ENCODE measurements around the gene BTBD1. TPM values are rescaled to one million over a fixed set of nuclear protein-coding genes. Genes with fewer than 3 reads are reported as not detected.
"Not testable (repeated sequence)": the region's sequence is repeated elsewhere in the genome, so short reads cannot be mapped to it uniquely, and the experiment has no call there.

The BTBD1 gene
- total RNA-seq, 2 donors from 2014 or later = 37.6 to 45.3 TPM

DNA sequence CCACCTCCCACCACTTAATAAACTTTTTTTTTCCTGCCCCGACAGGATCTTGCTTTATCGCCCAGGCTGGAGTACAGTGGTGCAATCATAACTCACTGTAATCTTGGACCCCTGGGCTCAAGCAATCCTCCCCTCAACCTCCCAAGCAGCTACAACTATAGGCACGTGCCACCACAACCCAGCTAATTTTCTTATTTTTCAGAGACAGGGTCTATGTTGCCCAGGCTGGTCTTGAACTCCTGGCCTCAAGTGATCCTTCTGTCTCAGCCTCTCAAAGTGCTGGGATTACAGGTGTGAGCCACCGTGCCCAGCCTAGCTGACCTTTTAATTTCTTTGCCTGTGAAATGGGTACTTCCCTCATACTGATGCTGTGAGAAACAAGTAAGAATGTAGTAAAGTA, 51.7 kb downstream of the BTBD1 start:
- Mint-ChIP-seq H3K4me1 (peaks cover 31% of the 10 kb centered on the region), H3K27ac (peak overlapping the region; percentile 79)

DNA sequence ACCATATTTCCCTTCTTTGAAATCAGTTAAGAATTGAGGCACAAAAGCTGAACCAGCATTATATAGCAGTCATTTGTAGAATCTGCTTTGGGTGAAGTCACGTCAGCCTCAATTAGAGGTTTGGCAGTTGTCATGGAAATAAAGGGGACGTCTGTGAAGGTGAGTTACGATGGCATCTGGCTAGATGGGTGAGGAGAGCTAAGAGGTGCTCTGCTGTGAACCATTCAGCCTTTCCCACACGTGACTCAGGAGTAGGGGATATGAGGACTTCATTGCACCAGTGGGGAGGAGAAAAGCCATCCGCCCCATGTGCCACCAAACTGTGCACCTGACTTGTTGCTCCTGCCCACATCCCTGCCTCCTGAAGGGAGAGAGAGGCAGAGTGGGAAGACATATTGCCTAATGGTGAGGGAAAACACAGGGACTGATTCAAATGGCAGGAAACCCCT, 52.8 kb downstream of the BTBD1 start:
- H3K4me1 Mint-ChIP-seq = peaks cover 36% of the 10 kb centered on the region

More for the DNA sequence above, 51.7 kb downstream of the BTBD1 start:
- no peak for ATAC-seq
- Mint-ChIP-seq H3K4me3 (no peak overlapping the region), H3K27me3 (no peaks in the 10 kb centered on the region), H3K36me3 (ENCODE audit: low read depth) (peaks cover 5% of the 10 kb centered on the region)
- H3K9me3 ChIP-seq (ENCODE audit: control insufficient read depth, low read length, poor library complexity, severe bottlenecking) = no peaks in the 10 kb centered on the region
- no peak for DNase-seq

DNA sequence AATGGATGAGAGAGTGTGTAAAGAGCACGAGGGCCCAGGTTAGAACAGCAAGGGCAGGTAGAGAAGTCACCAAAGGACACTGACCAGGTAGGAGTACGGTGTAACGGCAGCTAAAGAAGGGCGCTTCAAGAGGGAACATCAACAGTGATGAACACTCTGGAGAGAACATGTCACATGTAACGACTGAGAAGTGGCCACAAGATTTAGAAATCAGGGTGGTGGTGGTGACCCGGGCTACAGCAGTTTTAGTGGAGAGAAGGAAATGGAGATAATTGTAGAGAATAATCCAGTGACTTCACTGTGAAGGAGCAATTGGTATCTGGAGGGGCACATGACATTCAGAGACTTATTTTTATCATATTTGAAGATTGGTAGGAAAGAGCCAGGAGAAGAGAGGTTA, 54.4 kb downstream of the BTBD1 start:
- no peak for ATAC-seq
- H3K4me1 Mint-ChIP-seq = peaks cover 36% of the 10 kb centered on the region
- no peaks in the 10 kb centered on the region for H3K27me3 Mint-ChIP-seq
- no peak overlapping the region for H3K27ac Mint-ChIP-seq
- H3K36me3 Mint-ChIP-seq (ENCODE audit: low read depth) = peaks cover 5% of the 10 kb centered on the region
- no peaks in the 10 kb centered on the region for H3K9me3 ChIP-seq (ENCODE audit: control insufficient read depth, low read length, poor library complexity, severe bottlenecking)
- no peak for DNase-seq
- peak overlapping the region; percentile 99 for H3K4me3 Mint-ChIP-seq

More for the DNA sequence above, 52.8 kb downstream of the BTBD1 start:
- no peaks in the 10 kb centered on the region for H3K9me3 ChIP-seq (ENCODE audit: control insufficient read depth, low read length, poor library complexity, severe bottlenecking)
- DNase-seq (no peak), ATAC-seq (no peak)
- no peaks in the 10 kb centered on the region for H3K27me3 Mint-ChIP-seq
- H3K4me3 Mint-ChIP-seq = no peak overlapping the region
- H3K36me3 Mint-ChIP-seq (ENCODE audit: low read depth) = peaks cover 5% of the 10 kb centered on the region
- H3K27ac Mint-ChIP-seq = peak overlapping the region; percentile 79

DNA sequence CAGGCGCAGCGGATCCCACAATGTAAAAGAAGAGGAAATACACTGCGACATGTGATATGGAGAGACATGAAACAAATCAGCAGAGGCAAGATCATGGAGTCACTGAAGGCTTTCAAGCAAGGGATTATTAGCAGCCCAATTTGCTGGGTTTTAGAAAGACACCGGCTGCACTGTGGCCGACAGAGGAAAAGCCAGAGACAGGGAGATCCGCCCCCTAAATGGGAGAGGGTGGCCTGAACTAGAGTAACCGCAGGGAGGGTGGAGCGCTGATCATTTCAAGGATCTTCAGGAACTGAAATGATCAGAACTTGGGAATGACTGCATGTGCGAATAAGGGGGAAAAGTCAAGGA, 55.0 kb downstream of the BTBD1 start:
- Mint-ChIP-seq H3K36me3 (ENCODE audit: low read depth) (peaks cover 7% of the 10 kb centered on the region), H3K27me3 (no peaks in the 10 kb centered on the region), H3K4me1 (peaks cover 38% of the 10 kb centered on the region), H3K27ac (peak overlapping the region; percentile 87), H3K4me3 (peak overlapping the region; percentile 99)
- no peaks in the 10 kb centered on the region for H3K9me3 ChIP-seq (ENCODE audit: control insufficient read depth, low read length, poor library complexity, severe bottlenecking)
- no peak for DNase-seq
- ATAC-seq = no peak

DNA sequence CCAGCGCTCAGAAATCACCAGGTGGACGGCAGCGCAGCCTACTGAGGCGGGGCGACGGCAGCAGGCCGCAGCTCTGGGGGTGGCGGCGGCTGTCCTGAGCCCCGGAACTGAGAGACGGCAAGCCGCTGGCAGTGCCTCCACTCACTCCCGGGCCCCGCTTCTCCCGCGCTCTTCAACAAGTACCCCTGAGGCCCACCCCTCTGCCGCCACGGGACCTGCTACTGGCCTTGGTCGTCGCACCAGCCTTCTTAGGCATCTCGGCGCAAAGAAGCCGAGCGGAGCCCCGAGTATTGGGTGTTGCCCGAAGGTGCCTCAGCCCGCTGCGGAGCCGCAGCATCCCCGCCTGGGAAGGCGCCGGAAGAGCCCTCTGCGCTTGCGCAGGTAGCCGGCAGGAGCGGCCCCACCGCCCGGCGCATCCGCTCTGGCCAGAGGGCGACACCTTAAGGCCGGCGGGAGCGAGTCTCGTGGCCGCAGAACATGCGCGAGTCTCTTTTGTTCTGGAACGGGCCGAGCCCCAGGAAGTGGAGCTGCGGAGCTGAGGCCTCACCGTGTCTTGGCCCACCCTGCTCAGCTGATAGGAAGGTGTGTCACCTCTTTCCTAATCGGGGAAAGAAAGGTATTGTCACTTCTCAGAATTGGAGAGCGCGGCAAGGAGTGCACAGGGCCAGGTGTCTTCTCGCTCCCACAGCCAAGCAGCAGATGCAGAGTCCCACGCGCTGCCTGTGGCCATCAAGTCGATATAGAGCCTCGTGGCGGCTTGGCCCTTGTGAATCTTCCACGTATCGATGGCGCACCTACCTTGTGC, 55.6 kb downstream of the BTBD1 start, which contains the start of gene C15orf40:
Gene C15orf40, minus strand, starts transcription at position 369 of the 805 bp plus-strand sequence. Its CDS starts 32 bp downstream, at position 337.
- Mint-ChIP-seq H3K4me1 (peaks cover 39% of the 10 kb centered on the region), H3K4me3 (peak within 1 kb of the TSS; percentile 99)
- ATAC-seq = peak; percentile 86

DNA sequence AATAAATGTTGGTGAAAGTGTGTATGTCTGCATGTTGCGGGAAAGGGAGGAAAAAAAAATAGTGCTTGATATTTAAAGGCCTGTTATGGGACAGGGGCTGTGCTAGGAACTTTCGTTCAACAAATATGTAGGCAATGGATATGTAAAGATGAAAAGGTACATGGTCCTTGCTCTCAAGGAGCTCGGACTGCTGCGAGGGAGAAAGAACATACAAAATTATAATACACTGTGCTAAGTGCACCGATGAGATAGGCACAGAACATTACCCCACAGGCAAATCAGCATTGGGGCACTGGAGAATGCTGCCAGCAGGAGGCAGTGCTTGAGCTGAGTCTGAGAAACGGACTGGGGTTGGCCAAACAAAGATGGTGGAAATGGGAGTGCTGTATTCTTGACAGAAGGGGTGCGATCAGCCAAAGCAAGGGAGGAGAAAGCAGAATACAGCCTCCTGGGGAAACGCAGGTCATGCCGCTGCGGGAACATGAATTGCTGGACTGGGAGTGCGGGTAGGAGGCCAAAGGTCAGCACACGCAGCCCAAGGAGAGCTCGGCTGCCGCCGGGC, 56.3 kb downstream of the BTBD1 start:
- Mint-ChIP-seq H3K27ac (peak overlapping the region; percentile 87), H3K36me3 (ENCODE audit: low read depth) (peaks cover 8% of the 10 kb centered on the region), H3K27me3 (no peaks in the 10 kb centered on the region), H3K4me3 (peak overlapping the region; percentile 99), H3K4me1 (peaks cover 39% of the 10 kb centered on the region)
- DNase-seq = peak; percentile 20 to 67 (median 40)
- ATAC-seq = peak; percentile 76
- no peaks in the 10 kb centered on the region for H3K9me3 ChIP-seq (ENCODE audit: control insufficient read depth, low read length, poor library complexity, severe bottlenecking)

More for the DNA sequence above, 55.6 kb downstream of the BTBD1 start, which contains the start of gene C15orf40:
- DNase-seq = peak; percentile 71 to 81 (median 77)
- peaks cover 8% of the 10 kb centered on the region for H3K36me3 Mint-ChIP-seq (ENCODE audit: low read depth)
- H3K27ac Mint-ChIP-seq = peak within 1 kb of the TSS; percentile 87
- H3K27me3 Mint-ChIP-seq = no peaks in the 10 kb centered on the region
- no peaks in the 10 kb centered on the region for H3K9me3 ChIP-seq (ENCODE audit: control insufficient read depth, low read length, poor library complexity, severe bottlenecking)

DNA sequence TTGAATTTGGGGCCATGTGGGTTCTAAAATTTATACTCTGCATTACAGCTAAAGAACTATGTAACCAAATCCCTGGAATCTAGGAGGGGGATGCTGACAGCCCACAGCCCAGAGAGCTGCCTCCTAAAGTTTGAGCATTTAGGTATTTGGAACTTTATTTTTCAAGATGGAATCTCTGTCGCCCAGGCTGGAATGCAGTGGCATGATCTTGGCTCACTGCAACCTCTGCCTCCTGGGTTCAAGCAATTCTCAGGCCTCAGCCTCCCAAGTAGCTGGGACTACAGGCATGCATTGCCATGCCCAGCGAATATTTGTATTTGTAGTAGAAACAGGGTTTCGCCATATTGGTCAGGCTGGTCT, 66.4 kb downstream of the BTBD1 start:
- ATAC-seq = peak; percentile 27
- not testable (repeated sequence) for H3K4me1 Mint-ChIP-seq; H3K9me3 ChIP-seq (ENCODE audit: control insufficient read depth, low read length, poor library complexity, severe bottlenecking); DNase-seq; H3K27me3 Mint-ChIP-seq; H3K4me3 Mint-ChIP-seq; H3K36me3 Mint-ChIP-seq (ENCODE audit: low read depth)
- peak overlapping the region; percentile 84 for H3K27ac Mint-ChIP-seq

DNA sequence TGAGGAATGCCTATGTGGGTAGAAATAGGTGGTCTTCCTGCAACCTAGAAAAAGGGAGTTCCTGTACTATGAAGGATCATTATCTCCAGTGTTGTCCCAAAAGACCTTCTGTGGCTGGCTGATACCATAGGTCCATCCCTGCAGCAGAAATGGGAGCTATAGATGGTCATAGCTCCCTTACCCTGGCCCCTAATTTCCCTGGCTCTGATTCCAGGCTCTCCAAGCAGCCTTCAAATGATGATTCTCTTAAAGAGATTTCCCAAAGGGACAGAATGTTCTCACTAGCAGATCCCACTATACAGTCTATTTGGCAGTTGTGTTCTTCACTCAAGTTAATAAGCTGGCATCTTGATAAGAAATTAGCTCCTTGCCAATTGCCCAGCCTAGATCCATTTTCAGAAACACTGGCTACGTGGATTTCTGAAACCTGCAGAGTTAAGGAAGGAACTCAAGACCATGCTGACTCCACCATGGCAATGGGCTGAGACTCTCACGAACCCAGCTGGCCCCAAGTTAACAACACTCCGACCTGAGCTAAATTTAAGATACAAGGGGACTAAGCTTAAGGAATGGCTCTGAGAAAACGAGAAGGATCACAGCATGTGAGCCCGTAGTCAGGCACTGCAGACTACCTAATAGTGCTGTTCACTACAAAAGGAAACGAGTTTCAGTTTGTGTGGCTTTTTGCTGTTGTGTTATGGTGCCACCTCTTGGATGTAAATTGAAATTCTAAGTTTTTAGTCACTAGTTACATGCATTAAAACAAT, 67.0 kb downstream of the BTBD1 start:
- peak; percentile 93 for ATAC-seq
- DNase-seq = peak in 1 of 3 donors; percentile 5
- peak overlapping the region; percentile 73 for H3K4me3 Mint-ChIP-seq
- H3K27ac Mint-ChIP-seq = peak overlapping the region; percentile 84
- no peaks in the 10 kb centered on the region for H3K9me3 ChIP-seq (ENCODE audit: control insufficient read depth, low read length, poor library complexity, severe bottlenecking)
- no peaks in the 10 kb centered on the region for H3K36me3 Mint-ChIP-seq (ENCODE audit: low read depth)
- H3K4me1 Mint-ChIP-seq = peaks cover 7% of the 10 kb centered on the region
- H3K27me3 Mint-ChIP-seq = no peaks in the 10 kb centered on the region

DNA sequence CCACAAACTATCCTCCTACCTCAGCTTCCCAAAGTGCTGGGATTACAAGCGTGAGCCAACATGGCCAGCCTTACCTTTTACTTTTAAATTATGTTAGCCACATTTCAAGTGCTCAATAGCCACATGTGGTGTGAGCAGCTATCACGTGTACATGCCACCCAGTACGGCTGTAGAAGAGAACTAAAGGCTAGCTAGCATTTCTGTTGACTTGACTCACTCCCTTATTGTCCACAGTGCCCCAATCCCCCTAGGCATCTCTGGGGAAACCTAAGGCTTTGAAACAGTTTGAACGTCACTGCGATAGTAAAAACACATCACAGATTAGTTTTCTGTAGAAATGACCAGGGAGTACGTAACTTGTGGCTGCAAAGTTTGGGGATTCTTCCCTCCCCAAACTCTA, 67.6 kb downstream of the BTBD1 start:
- Mint-ChIP-seq H3K4me3 (no peak overlapping the region), H3K4me1 (peaks cover 9% of the 10 kb centered on the region), H3K27ac (peak overlapping the region; percentile 84), H3K27me3 (no peaks in the 10 kb centered on the region), H3K36me3 (ENCODE audit: low read depth) (no peaks in the 10 kb centered on the region)
- H3K9me3 ChIP-seq (ENCODE audit: control insufficient read depth, low read length, poor library complexity, severe bottlenecking) = no peaks in the 10 kb centered on the region
- ATAC-seq (no peak), DNase-seq (no peak)

DNA sequence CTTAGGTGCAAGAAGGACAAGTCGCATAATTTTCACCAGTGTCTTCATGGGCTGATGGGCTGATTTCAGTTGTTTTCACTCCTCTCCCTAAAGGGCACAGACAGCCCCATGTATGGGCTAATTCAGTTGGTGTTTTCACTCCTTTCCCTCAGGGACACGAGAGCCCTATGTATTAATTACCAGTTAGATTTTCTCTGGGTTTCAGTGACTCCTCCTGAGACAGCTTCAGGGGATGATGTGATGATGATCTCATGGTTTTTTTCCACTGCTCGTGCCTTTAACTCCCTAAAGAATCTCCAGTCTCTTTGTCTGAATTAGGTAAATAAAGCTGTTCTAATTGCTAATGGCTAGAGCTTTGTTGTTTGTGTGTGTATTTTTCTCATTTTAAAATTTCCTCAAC, 71.1 kb downstream of the BTBD1 start:
- Mint-ChIP-seq H3K4me1 (peaks cover 11% of the 10 kb centered on the region), H3K27me3 (no peaks in the 10 kb centered on the region), H3K4me3 (no peak overlapping the region), H3K36me3 (ENCODE audit: low read depth) (peaks cover 2% of the 10 kb centered on the region), H3K27ac (no peak overlapping the region)
- ATAC-seq = no peak
- H3K9me3 ChIP-seq (ENCODE audit: control insufficient read depth, low read length, poor library complexity, severe bottlenecking) = no peaks in the 10 kb centered on the region
- no peak for DNase-seq

DNA sequence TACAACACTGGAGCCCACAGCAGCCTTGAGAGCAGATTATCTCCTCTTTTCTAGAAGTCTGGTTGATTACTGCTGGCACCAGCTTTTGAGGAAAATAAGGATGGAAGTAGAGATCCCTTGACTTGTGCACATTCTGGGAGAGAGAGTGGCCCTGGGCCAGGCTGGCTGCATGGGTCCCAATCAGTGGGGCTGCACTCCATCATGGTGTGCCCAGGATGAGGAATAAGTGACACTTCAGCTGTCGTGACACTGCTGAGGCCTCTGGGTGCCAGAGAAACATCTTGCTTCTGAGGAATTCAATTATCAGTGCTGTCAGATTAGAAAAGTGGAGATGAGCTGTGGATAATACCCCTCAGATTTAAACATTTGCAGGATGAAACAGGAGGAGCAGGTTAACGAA, 72.0 kb downstream of the BTBD1 start:
- H3K27me3 Mint-ChIP-seq = no peaks in the 10 kb centered on the region
- no peak for ATAC-seq
- H3K4me1 Mint-ChIP-seq = peaks cover 8% of the 10 kb centered on the region
- no peak for DNase-seq
- no peak overlapping the region for H3K27ac Mint-ChIP-seq
- H3K4me3 Mint-ChIP-seq = no peak overlapping the region
- H3K9me3 ChIP-seq (ENCODE audit: control insufficient read depth, low read length, poor library complexity, severe bottlenecking) = no peaks in the 10 kb centered on the region
- H3K36me3 Mint-ChIP-seq (ENCODE audit: low read depth) = peaks cover 2% of the 10 kb centered on the region

DNA sequence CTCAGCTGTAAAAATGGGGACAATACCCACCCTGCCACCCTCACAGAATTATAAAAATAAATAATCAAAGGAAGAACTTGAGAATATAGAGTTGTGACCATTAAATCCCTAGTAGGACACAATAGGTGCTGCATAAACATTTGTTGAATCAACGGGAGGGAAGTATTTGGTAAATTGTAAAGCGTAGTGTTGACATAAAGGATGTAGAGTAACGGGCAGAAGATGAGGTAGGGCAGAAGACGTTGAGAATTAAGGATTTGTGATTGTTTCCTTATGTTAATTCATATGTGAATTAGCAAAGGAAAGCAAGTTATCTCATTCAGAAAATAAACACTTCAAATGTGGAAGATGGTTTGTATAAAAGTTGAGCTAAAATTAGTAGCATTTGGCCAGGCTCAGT, 73.9 kb downstream of the BTBD1 start:
- no peak for DNase-seq
- H3K27ac Mint-ChIP-seq = peak overlapping the region; percentile 34

DNA sequence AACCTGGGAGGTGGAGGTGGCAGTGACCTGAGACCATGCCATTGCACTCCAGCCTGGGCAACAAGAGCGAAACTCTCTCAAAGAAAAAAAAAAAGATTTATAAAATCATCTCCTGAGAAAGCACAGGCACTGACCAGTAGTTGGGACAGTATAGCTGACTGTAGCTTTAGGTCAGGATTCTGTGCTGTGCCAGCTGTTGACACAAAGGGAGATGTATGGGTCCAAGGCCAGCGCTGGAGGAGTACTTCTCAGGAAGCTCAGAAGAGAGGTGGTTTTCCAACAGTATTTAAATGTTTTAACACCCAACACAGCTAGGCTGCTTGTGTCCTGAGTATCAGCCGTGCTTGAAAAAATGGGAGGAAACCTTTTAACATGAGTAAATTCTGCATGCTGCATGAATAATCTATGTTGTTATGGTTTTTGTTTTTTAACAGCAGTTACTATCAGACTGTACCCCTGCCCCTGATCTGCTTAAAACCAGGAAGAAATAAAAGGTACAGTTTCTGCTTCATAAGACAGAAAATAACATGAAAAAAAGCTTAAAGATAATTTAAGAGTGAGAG, 74.5 kb downstream of the BTBD1 start:
- H3K9me3 ChIP-seq (ENCODE audit: control insufficient read depth, low read length, poor library complexity, severe bottlenecking) = no peaks in the 10 kb centered on the region
- no peaks in the 10 kb centered on the region for H3K27me3 Mint-ChIP-seq
- H3K36me3 Mint-ChIP-seq (ENCODE audit: low read depth) = peaks cover 2% of the 10 kb centered on the region
- H3K4me1 Mint-ChIP-seq = peaks cover 5% of the 10 kb centered on the region
- no peak overlapping the region for H3K4me3 Mint-ChIP-seq
- DNase-seq (no peak), ATAC-seq (no peak)
- peak overlapping the region; percentile 34 for H3K27ac Mint-ChIP-seq

More for the DNA sequence above, 73.9 kb downstream of the BTBD1 start:
- Mint-ChIP-seq H3K36me3 (ENCODE audit: low read depth) (peaks cover 2% of the 10 kb centered on the region), H3K4me1 (peaks cover 5% of the 10 kb centered on the region), H3K27me3 (no peaks in the 10 kb centered on the region), H3K4me3 (no peak overlapping the region)
- ATAC-seq = no peak
- H3K9me3 ChIP-seq (ENCODE audit: control insufficient read depth, low read length, poor library complexity, severe bottlenecking) = no peaks in the 10 kb centered on the region

Measured in T-helper 17 cell (primary cell).